ENCODE data around the gene DHRS12.
A peak's percentile ranks its signal among the peaks of the same experiment; 100 is the strongest.

DHRS12 gene

GRCh38 chr13:51805925-51806324, 2.0 kb upstream of the DHRS12 start:
- DNase-seq = no peak

- DNase-seq = no peak
Observed at GRCh38 chr13:51805313-51805712, 1.4 kb upstream of the DHRS12 start.

GRCh38 chr13:51804295-51805172, 571 bp upstream of the DHRS12 start:
- DNase-seq = no peak

- no peak for DNase-seq
Observed at GRCh38 chr13:51802631-51803418, 1.1 kb downstream of the DHRS12 start.

GRCh38 chr13:51801631-51802099, 2.3 kb downstream of the DHRS12 start:
- no peak for DNase-seq

GRCh38 chr13:51800486-51800885, 3.5 kb downstream of the DHRS12 start:
- DNase-seq = no peak

- DNase-seq = no peak
Observed at GRCh38 chr13:51799261-51799660, 4.7 kb downstream of the DHRS12 start.

- DNase-seq = peak; percentile 56
Observed at GRCh38 chr13:51797664-51798488, 6.1 kb downstream of the DHRS12 start.

- DNase-seq = no peak
Observed at GRCh38 chr13:51796546-51796945, 7.4 kb downstream of the DHRS12 start.

GRCh38 chr13:51795419-51795818, 8.5 kb downstream of the DHRS12 start:
- DNase-seq = no peak

GRCh38 chr13:51794964-51795363, 9.0 kb downstream of the DHRS12 start:
- no peak for DNase-seq

- no peak for DNase-seq
Observed at GRCh38 chr13:51793570-51794271, 10.2 kb downstream of the DHRS12 start.

- DNase-seq = no peak
Observed at GRCh38 chr13:51786425-51787265, 17.3 kb downstream of the DHRS12 start.

- DNase-seq = no peak
Observed at GRCh38 chr13:51785712-51786424, 18.1 kb downstream of the DHRS12 start.

- DNase-seq = no peak
Observed at GRCh38 chr13:51784097-51784496, 19.9 kb downstream of the DHRS12 start.

GRCh38 chr13:51783428-51784094, 20.4 kb downstream of the DHRS12 start:
- DNase-seq = no peak

- no peak for DNase-seq
Observed at GRCh38 chr13:51782026-51782710, 21.8 kb downstream of the DHRS12 start.

GRCh38 chr13:51781246-51782022, 22.5 kb downstream of the DHRS12 start:
- DNase-seq = no peak

- DNase-seq = no peak
Observed at GRCh38 chr13:51780099-51780498, 23.9 kb downstream of the DHRS12 start.
